Vagina (tissue), 2 donors: ENCODE results near the gene HMMR.

Experiments
- CTCF ChIP-seq, 3 experiments: fragments of 450-650 bp in 2 of 3; fragments of 200-600 bp in 1 of 3; sonication (generic) in 1 of 3; IDR thresholded peaks; one replicate each; pipeline ENCODE4 v1.5.1; 2017 to 2019; ENCODE audit warnings: antibody characterized with exemption in 3 of 3, mild to moderate bottlenecking in 2 of 3, moderate library complexity in 2 of 3
- POLR2A ChIP-seq, 2 donors: fragments of 450-650 bp; IDR thresholded peaks; one replicate each; pipeline ENCODE4 v1.6.1; 2017; ENCODE audit warnings: antibody characterized with exemption in 2 of 2, mild to moderate bottlenecking in 2 of 2, moderate library complexity in 2 of 2
- POLR2AphosphoS5 ChIP-seq, 2 donors: sonication (generic); formaldehyde crosslinking; IDR thresholded peaks; one replicate each; pipeline ENCODE4 v1.9.0; 2017; ENCODE audit warnings: antibody characterized with exemption in 2 of 2, mild to moderate bottlenecking in 2 of 2, low read depth in 1 of 2; ENCODE audit not compliant: insufficient read depth in 1 of 2

- TF ChIP-seq CTCF (IDR thresholded peaks at IDR 0.05) (no peak), POLR2AphosphoS5 (IDR thresholded peaks at IDR 0.05; ENCODE audit: insufficient read depth in 1 of 2, low read depth in 1 of 2) (peak; percentile 89 to 95), POLR2A (IDR thresholded peaks at IDR 0.05) (peak in 1 of 2 donors; percentile 61)
Observed at GRCh38 chr5:163459819-163460561, 442 bp upstream of the HMMR start, which contains the start of gene NUDCD2.
